ENCODE measurements around the gene FARP1.

The FARP1 gene

DNA sequence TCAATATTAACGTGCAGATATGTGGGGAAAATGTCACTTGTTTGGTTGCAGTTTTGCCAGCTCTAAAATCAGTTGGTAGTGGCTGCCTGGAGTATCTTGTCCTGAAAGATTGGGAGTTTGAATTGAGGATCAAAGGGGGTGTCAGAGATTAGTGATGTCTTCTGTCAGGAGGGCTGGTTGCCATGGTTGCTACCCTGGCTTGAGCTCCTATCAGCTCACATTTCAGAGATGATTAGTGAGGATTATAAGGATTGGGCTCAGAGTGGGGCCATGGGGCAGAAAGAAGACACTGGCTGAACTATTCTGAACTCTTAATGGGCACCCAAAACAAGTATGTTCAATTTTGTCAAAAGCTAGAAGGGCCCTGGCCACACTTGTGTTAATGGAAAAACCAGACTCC, 129.7 kb downstream of the FARP1 start:
- Histone ChIP-seq H3K36me3 (ENCODE audit: low read length) (no peaks in the 10 kb centered on the region), H3K9me3 (ENCODE audit: insufficient read depth, low read length) (no peaks in the 10 kb centered on the region), H3K9me2 (replicated peaks; ENCODE audit: insufficient read depth, low read length) (no peaks in the 10 kb centered on the region), H3K4me3 (ENCODE audit: insufficient read depth, low read length, poor library complexity, severe bottlenecking) (no peak overlapping the region), H3K79me2 (ENCODE audit: insufficient read depth, low read length) (no peaks in the 10 kb centered on the region), H3K27ac (ENCODE audit: low read depth, low read length) (no peak overlapping the region), H3K4me2 (ENCODE audit: low read depth, low read length, poor library complexity, severe bottlenecking) (no peak overlapping the region), H3K9ac (ENCODE audit: low read length) (no peak overlapping the region), H2AFZ (ENCODE audit: low read depth, low read length, severe bottlenecking) (no peak overlapping the region), H4K20me1 (ENCODE audit: low read depth, low read length) (no peaks in the 10 kb centered on the region), H3K27me3 (ENCODE audit: low read length) (no peaks in the 10 kb centered on the region), H3F3A (ENCODE audit: insufficient read depth) (no peaks in the 10 kb centered on the region)
- no peak for TF ChIP-seq EZH2phosphoT487 (conservative IDR thresholded peaks at IDR 0.05; ENCODE audit: low read length)
- TF ChIP-seq, protein P1, sequence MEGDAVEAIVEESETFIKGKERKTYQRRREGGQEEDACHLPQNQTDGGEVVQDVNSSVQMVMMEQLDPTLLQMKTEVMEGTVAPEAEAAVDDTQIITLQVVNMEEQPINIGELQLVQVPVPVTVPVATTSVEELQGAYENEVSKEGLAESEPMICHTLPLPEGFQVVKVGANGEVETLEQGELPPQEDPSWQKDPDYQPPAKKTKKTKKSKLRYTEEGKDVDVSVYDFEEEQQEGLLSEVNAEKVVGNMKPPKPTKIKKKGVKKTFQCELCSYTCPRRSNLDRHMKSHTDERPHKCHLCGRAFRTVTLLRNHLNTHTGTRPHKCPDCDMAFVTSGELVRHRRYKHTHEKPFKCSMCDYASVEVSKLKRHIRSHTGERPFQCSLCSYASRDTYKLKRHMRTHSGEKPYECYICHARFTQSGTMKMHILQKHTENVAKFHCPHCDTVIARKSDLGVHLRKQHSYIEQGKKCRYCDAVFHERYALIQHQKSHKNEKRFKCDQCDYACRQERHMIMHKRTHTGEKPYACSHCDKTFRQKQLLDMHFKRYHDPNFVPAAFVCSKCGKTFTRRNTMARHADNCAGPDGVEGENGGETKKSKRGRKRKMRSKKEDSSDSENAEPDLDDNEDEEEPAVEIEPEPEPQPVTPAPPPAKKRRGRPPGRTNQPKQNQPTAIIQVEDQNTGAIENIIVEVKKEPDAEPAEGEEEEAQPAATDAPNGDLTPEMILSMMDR (IDR thresholded peaks at IDR 0.05; ENCODE audit: insufficient read depth, low read length, poor library complexity, severe bottlenecking) = no peak

DNA sequence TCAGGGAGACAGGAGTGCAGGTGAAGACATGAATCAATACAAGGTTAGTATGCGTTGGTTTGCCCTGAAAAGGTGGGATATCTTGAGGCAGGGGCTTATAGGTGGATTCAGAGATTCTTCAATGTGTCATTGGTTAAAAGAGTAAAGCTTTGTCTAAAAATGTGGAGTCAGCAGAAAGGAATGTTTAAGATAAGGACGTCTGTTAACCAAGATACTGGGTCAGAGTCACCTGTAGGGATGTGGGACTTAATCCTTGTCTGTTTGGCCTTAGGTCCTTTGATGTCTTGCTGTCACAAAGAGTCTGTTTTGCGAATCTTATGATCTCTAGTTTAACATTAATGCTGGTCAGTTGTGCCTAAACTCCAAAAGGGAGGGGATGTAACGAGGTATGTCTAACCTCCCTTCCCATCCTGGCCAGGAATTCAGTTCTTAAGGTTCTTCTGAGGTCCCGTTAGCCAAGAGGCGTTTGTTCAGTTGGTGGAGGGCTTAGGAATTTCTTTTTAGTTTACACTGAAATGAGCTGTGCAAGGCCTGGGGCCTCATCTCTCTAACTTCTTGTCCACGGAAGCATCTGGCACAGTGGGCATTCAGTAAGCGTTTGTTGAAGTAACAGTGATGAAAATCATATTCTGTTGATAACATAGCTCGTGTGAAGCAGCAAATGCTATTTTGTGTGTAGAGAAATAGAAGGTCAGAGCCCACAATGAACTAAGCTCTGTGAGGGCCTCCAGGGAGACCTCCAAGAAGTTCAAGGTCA, 130.4 kb downstream of the FARP1 start:
- Histone ChIP-seq H3K9me3 (ENCODE audit: insufficient read depth, low read length) (no peaks in the 10 kb centered on the region), H3K79me2 (ENCODE audit: insufficient read depth, low read length) (no peaks in the 10 kb centered on the region), H3K4me2 (ENCODE audit: low read depth, low read length, poor library complexity, severe bottlenecking) (no peak overlapping the region), H3K4me3 (ENCODE audit: insufficient read depth, low read length, poor library complexity, severe bottlenecking) (no peak overlapping the region), H3K27ac (ENCODE audit: low read depth, low read length) (no peak overlapping the region), H2AFZ (ENCODE audit: low read depth, low read length, severe bottlenecking) (no peak overlapping the region), H3K9me2 (replicated peaks; ENCODE audit: insufficient read depth, low read length) (no peaks in the 10 kb centered on the region), H3F3A (ENCODE audit: insufficient read depth) (no peaks in the 10 kb centered on the region), H3K9ac (ENCODE audit: low read length) (no peak overlapping the region), H4K20me1 (ENCODE audit: low read depth, low read length) (no peaks in the 10 kb centered on the region), H3K27me3 (ENCODE audit: low read length) (no peaks in the 10 kb centered on the region), H3K36me3 (ENCODE audit: low read length) (no peaks in the 10 kb centered on the region)
- no peak for TF ChIP-seq EZH2phosphoT487 (conservative IDR thresholded peaks at IDR 0.05; ENCODE audit: low read length)
- TF ChIP-seq, protein P1 (IDR thresholded peaks at IDR 0.05; ENCODE audit: insufficient read depth, low read length, poor library complexity, severe bottlenecking) = no peak

DNA sequence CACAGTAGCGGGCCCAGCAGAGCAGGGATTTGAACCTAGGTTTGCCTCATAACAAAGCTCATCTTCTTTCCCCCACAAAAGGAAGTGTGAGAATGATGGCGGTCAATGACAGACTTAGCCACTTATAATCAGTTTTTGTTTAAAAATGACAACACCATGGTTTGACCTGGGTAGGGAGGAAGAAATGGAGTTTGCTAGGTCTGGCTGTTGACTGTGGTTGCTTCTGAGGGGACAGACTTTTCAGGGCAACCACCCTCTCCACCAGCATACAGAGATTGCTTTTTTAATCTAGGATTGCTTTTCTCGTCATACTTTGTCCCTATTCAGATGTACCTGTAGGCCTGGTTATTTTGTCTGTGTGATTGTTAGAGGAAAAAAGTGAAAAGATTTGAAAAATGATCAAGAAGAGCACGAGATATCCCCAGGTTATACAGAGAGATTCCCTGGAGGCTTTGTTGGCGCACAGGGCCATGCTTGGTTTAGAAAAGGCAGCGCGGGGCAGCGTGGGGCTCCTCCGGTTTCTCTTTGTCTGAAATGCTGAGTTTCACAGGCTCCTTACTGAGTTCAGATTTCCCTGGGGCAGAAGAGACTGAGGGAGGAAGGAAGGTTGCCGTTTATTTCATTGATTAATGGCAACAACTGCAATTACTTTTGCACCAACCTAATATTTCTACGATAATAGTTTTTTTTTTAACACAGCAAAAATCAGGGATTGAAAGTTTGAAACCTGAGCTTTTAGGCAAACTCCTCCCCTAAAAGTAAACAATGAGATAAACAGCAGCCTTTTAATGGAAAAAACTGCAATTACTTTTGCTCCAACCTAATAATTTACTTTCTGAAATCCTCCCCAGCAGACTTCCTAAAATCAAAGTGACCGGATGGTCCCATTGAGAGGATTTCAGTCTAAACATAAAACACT, 131.2 kb downstream of the FARP1 start:
- H2AFZ ChIP-seq (ENCODE audit: low read depth, low read length, severe bottlenecking) = no peak overlapping the region
- H3K9me2 ChIP-seq (replicated peaks; ENCODE audit: insufficient read depth, low read length) = no peaks in the 10 kb centered on the region

More for the DNA sequence above, 131.2 kb downstream of the FARP1 start:
- no peak overlapping the region for H3K4me3 ChIP-seq (ENCODE audit: insufficient read depth, low read length, poor library complexity, severe bottlenecking)
- no peaks in the 10 kb centered on the region for H3K79me2 ChIP-seq (ENCODE audit: insufficient read depth, low read length)
- H3K9me3 ChIP-seq (ENCODE audit: insufficient read depth, low read length) = no peaks in the 10 kb centered on the region
- no peak overlapping the region for H3K27ac ChIP-seq (ENCODE audit: low read depth, low read length)
- H3F3A ChIP-seq (ENCODE audit: insufficient read depth) = no peaks in the 10 kb centered on the region
- H3K27me3 ChIP-seq (ENCODE audit: low read length) = no peaks in the 10 kb centered on the region
- TF ChIP-seq EZH2phosphoT487 (conservative IDR thresholded peaks at IDR 0.05; ENCODE audit: low read length) = no peak
- TF ChIP-seq, protein P1 (IDR thresholded peaks at IDR 0.05; ENCODE audit: insufficient read depth, low read length, poor library complexity, severe bottlenecking) = no peak
- no peak overlapping the region for H3K4me2 ChIP-seq (ENCODE audit: low read depth, low read length, poor library complexity, severe bottlenecking)
- H3K36me3 ChIP-seq (ENCODE audit: low read length) = no peaks in the 10 kb centered on the region
- no peak overlapping the region for H3K9ac ChIP-seq (ENCODE audit: low read length)
- no peaks in the 10 kb centered on the region for H4K20me1 ChIP-seq (ENCODE audit: low read depth, low read length)

All from SU-DHL-6 (cell line).